H1 (cell line): Measurements from ENCODE around the gene EFCAB6. TPM values are rescaled to one million over a fixed set of nuclear protein-coding genes. Genes with fewer than 3 reads are reported as not detected.

ENCODE experiments used
- CHD7 ChIP-seq: fragments of 300-600 bp; sonication (generic); IDR thresholded peaks from 2 replicates; pipeline ENCODE4 v1.7.1; 2012; ENCODE audit warnings: low read length, moderate library complexity, mild to moderate bottlenecking, inconsistent platforms; ENCODE audit not compliant: insufficient replicate concordance
- FOSL1 ChIP-seq: IDR thresholded peaks from 2 replicates; pipeline ENCODE4 v1.6.1; 2011; ENCODE audit warnings: mild to moderate bottlenecking, low read depth, low read length, moderate library complexity; ENCODE audit not compliant: insufficient read depth
- polyA plus RNA-seq, 7 experiments: library from polyadenylated mRNA; depleted of rRNA in 3 of 7; stranded (reverse) in 5 of 7; unstranded in 2 of 7; fragments of >200 nt in 5 of 7; fragments of 200-250 nt in 2 of 7; gene quantifications; 1 replicate in 5 of 7; 2 replicates in 1 of 7; 4 replicates in 1 of 7; pipeline versions ENCODE4 v1.2.1 to v1.2.3, GENCODE V29; 2011 to 2013; ENCODE audit warnings: missing spikeins in 2 of 7, mixed read lengths in 2 of 7
- total RNA-seq: library from RNA; stranded (reverse); fragmentation: NEBNext Ultra II Directional; extraction: Animal tissue kit (Norgen Biotek cat#: 25700); gene quantifications from 2 replicates; pipeline ENCODE4 v1.2.1, GENCODE V29; 2021

The EFCAB6 gene
- total and polyA plus RNA-seq, 2 of the 8 experiments (the other 6 are each of a cell fraction or from before 2014, with no cell fraction given): 0.32 to 1.7 TPM

- TF ChIP-seq CHD7: no peak
- TF ChIP-seq FOSL1: no peak
Measured at GRCh38 chr22:43823911-43824665, 12.0 kb upstream of the EFCAB6 start (continued).
